ENCODE results near the gene RNF144B. TPM values are rescaled to one million over a fixed set of nuclear protein-coding genes. Genes with fewer than 3 reads are reported as not detected.
"Not testable (repeated sequence)": the region's sequence is repeated elsewhere in the genome, so short reads cannot be mapped to it uniquely, and the experiment has no call there.

The RNF144B gene
- total RNA-seq, 1 experiment from 2014 or later = 0.80 TPM

DNA sequence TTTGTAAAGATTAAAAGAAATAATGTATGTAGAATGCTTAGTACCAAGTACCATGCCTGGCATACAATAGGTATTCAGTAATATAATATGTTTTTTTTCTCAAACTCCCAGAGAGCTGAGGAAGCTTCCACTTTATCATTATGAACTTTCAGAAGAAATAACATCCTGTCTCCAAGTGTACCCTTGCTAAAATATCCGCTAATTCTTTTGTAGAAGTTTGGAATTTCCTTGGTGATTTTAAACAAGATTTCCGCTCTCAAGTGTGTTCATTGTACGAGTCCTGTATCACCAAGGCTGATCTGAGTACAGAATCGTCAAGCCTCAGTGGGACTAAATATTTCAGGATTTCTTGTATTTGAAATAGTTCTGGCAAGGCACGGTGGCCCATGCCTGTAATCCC lies 16.1 kb upstream of the RNF144B start:
- no peak for DNase-seq (ENCODE audit: low read depth)

DNA sequence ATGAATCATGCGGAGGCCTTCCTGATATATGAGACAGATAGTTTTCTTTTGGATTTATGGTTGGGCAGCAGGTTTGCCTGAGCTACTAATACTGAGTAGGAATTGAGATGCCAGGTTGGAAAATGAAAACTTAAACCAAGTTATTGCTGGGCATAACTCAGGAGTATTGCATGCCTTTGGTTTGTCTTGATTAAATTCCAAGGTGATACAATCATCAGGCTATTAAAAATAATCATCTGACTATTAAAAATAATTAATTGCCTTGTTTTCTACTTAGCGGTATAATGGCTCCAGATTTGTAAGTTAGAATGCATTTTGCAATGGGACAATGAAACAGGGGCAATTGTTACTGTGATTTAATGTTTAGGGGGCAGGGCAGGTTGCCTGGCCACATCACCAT lies 15.5 kb upstream of the RNF144B start:
- DNase-seq (ENCODE audit: low read depth) = no peak

DNA sequence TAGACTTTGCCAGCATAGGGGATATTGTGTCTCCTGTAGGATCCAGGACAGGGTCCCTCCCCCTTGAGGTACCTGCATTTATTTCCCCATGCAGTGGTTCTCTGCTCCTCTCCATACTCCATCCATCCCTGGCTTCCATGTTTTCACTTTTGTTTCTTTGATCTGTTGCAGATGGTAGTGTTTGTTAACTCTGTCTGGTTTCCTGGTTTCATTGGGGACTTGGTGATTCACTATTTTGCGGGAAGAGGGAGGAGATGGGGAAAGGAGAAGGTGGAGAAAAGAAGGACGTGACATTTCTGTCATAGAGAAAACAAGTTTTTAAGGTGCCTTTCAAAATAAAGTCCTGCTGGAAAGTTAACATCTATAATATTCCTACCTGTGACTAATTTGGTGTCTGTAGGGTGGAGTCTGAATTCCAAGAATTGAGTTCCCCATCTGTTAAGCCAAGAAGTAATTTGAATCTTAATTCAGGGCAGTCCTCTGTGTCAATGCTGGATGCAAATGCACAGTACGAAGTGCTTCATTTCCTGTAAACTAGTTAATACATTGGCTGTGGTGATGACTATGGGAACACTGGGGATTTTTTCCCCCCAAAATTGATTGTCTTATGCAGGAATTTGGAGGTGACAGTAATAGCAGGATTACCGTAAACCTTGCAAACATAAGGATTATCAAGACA lies 6.9 kb upstream of the RNF144B start:
- DNase-seq (ENCODE audit: low read depth) = no peak

DNA sequence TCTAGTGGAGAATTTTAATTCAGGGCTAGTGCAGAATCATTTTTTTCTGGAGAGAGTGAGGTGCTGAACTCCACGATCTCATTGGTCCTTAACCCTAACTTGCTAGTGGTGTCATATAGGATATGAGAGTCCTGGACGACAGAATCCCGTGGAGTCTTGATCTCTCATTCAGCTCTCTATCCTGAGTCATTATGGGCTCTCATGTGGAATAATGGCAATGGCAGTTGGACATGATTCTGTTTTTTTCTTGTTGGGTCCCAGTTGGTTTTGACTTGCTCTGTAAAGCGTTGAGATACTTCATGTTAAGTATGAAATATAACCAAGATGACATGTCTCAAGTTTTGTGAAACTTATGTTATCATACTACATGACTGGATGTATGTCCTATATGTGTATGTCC lies 6.3 kb upstream of the RNF144B start:
- DNase-seq (ENCODE audit: low read depth) = no peak

DNA sequence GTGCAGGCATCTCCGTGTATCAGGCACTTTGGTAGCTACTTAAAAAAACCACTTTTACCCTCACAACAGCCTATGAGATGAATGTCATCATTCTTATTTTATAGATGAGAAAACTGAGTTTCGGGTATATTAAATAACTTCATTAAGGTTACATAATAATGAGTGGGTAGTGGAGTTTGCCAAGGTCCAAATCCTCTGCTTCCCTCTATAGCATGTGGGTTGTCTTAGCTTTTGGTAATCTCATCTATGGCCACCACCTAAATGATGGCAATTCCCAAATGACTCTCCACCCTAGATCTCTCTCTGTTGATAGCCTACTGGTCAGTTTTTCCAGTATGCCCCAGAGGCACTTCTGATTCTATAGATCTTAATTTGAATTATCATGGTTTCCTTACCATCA lies 3.7 kb upstream of the RNF144B start:
- DNase-seq (ENCODE audit: low read depth) = no peak

DNA sequence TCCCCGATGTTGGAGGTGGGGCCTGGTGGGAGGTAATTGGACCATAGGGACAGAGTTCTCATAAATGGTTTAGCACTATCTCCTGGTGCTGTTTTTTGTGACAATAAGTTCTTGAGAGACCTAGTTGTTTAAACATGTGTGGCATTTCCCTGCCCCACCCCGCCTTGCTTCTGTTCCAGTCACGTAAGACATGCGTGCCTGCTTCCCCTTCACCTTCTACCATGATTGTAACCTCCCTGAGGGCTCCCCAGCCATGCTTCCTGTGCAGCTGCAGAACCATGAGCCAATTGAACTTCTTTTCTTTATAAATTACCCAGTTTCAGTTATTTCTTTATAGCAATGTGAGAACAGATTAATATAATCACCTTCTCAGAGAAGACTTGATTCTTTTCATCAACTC lies 2.5 kb upstream of the RNF144B start:
- no peak for DNase-seq (ENCODE audit: low read depth)

DNA sequence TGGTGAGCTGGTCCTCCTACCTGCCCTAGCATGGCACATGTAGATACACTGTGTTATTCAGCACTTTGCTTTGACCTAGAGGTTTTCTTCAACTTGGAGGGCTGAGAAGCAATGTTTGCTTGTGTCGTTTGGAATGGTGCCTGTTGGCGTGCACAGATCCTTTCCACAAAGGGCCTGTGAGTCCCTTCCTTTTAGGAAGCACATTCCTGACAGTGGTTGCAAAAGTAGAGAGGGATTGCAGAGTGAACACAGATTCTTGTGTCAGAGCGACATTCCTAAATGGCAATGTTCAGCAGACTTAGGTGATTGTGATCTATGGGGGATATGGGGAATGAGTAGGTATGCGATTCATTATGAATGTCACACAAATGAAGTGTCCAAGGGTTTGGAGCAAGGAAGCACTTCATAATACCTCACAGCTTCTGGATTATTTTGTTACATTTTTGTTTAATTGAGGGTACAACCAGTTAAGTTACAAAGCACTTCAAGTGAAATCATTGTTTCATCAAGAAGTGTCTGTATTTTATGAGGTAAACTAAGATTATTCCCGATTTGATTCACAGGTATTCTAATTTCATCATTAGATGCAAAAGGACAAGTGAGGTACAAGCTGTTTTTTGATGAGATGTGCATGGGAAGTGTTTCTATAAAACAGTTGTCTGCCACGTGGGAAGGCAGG lies 713 bp upstream of the RNF144B start:
- no peak for DNase-seq (ENCODE audit: low read depth)

DNA sequence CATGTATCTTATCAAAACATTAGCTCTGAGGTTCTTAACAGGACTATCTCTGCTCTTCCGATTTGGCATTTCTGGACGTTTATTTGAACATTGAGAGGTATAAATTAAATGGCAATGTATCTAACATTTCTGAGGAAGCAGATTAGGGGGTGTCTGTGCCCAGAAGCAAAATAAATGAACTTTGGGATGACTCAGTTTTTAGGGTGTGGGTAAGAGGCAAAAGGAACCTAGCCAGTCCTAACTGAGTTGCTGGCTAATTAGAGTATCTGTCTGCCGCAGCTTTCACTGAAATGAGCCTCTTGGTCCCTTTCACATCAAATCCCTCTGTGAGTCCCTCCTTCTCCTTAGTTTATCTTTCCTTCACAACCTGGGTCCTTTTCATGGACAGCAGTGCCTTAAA lies 1.1 kb downstream of the RNF144B start:
- no peak for DNase-seq (ENCODE audit: low read depth)

DNA sequence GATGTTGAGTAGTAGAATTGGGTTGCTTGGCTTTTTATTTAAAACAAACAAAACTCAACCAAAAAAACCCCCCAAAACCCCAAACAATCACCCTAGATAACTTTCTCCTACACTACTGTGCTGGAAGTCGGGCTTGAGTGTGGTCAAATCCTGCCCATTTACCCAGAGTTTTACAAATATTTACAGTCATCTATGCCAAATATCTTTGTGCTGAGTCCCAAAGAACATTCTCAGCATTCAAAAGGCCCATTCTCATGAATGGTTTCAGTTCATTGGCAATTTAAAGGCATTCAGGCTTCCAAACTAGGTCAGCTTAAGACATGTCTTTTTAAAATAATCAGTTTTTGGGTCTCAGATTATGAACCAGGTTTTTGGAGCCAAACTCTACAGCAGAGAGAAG lies 1.8 kb downstream of the RNF144B start:
- peak; percentile 68 for DNase-seq (ENCODE audit: low read depth)

DNA sequence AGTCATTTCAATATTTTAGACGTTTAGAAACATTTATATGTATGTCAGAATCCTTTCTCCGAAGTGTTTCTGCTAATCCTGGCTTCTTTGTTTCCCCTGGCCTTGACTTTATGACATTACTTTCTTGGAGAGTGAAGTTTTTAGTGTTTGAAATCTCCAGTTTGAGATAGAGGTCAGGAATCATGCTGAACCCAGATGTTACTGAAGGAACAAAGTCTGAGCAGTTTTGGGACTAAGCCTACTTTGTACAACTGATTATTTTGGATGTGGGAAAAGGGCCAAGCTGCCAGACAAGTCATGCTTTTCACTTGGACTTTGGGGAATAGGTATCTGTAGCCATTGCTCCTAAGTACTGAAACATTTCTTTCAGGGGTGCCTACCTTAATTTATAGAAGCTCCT lies 2.3 kb downstream of the RNF144B start:
- peak; percentile 19 for DNase-seq (ENCODE audit: low read depth)

DNA sequence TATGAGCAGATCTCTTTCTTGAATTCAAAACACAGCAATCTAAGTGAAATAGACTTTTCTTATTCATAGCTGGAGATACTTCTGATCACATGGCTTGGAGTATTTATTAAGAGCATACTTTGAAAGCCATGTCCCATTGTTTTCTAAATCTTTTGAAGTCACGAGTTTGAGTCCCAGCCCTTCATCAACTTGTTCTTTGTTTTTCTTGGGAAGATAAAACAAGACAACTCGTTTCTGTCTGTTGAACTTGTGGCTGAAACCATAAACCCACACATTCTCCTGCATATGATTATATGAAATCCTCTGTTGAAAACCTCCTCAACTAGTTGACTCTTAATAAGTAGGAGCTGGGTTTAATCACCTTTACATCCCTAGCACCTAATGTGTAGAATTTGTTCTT lies 3.3 kb downstream of the RNF144B start:
- no peak for DNase-seq (ENCODE audit: low read depth)

DNA sequence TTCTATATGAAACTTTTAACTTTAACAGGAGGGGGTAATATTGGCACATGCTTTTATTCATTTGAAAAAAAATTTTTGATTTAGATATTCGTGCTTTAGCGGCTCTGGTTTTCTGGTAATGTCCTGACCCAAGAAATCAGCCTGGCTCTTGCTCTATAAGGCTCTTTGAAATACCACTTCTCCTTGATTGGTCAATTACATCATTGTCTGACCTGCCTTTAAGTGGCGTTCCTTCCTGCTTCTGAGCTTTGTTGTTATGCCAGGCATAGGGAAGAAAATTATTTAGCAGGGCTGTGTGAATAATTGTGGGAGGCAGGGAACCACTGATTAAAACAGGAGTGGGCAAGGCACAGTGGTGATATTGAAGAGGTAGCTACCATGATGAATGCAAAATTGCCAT lies 3.9 kb downstream of the RNF144B start:
- no peak for DNase-seq (ENCODE audit: low read depth)

DNA sequence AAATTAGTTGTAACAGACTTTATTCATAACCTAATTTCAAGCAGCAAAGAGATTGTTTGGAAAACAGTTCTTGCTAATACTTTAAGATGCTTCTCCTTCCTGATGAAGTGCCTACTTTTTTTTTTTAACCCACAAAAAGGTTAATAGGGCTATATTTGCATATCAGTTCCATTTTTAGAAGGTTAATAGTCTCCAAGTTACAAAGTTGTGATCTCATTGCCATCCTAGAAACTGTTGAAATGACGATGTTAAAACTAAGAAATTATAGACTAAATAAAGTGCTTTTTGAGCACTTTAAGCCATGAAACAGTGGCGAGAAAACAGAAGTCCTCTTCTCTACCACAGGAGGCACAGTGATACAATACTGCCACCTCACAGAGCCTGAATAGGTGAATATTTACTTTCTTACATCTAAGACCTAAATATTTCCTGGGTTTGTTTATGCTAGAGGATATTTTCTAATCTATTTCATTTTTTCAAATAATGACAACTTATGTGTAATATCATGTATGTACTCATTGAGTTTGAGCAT lies 5.3 kb downstream of the RNF144B start:
- DNase-seq (ENCODE audit: low read depth) = no peak

DNA sequence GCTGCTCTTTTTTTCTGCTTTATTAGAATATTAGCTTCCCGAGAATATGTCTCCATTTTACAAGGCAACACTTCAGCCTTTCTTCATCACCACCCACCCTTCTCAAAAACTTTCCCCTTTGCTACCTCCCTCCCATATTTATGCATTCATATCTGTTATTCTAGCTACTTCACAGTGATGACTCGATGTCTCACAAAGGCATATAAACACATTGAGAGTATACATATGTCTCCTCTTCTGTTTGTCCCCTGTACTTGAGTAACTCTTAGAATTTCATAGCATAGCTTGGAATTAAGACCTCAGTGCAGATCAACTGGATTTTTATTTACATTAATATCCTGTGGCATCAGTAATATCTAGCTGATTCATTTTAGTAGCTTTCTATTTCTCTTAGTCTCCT lies 6.5 kb downstream of the RNF144B start:
- no peak for DNase-seq (ENCODE audit: low read depth)

DNA sequence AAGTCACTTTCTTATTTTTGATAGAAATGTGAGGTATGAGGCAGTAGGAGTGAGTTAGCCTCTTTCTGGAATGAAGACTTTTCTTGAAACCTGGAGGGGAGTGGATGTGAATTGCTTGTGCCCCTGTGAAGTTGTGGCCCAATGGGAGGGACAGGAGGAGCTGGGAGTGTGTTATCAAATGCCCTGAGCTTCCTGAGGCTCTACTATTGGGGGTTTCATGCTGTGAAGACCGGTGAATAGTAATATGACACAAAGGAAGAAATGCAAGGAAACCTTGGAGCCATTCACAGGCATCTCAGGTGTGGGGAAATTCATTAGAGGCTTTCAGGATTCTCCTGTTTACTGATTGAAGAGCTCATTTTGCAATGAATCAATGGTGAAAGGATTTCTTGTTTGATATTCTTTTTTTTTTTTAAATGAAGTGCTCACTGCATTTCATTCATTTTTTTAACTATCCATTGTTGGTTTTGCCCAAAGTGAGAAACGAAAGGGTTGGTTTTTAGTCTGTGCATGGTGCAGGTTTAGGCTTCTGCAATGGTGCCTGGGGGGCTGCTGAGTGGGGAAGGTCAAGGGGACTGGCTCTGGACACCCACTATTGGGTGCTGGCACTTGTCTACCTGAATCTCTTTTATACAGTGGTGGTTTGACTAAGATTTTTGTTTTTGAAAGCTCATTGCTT lies 8.2 kb downstream of the RNF144B start:
- DNase-seq (ENCODE audit: low read depth) = no peak

DNA sequence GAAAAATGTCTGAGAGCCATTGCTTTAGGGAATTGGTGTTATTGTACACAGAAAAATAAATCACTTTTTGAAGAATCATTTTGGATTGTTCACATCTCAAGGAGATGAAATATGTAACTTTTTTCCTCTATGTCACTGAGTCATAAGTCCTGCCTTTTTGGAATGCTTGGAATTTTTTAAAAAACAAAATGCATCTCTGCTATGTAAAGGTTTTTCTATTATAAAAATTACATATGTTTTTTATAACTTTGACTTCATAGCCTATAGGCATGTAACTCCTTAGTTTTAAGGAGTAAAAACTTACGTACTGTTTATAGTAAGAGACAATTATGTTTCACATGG lies 8.7 kb downstream of the RNF144B start:
- DNase-seq (ENCODE audit: low read depth) = peak; percentile 16

DNA sequence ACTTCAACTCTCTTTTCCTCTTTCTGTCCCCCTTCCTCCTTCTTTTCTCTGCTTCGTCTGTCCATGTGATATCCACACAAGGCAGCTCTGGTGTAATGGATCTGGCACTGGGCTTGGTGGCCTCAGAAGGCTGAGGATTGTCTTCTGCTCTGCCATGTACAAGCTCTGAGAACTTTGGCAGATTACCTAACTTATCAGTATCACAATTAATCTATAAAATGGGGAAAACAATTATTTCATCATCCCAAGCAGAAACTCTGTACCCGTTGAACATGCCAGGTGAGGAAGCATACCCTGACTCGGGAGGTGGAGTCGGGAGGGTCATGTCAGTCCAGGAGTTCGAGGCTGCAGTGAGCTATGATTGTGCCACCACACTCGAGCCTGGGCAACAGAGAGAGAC lies 10.6 kb downstream of the RNF144B start:
- no peak for DNase-seq (ENCODE audit: low read depth)

DNA sequence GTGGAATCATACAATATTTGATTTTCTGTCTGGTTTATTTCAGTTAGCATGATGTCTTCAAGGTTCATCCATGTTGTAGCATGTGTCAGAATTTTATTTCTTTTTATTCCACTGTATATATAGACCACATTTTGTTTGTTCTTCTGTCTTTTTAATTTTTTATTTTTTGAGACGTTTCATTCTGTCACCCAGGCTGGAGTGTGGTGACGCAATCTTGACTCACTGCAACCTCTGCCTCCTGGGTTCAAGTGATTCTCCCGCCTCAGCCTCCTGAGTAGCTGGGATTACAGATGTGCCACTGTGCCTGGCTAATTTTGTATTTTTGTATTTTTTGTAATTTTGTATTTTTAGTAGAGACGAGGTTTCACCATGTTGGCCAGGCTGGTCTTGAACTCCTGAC lies 11.1 kb downstream of the RNF144B start:
- not testable (repeated sequence) for DNase-seq (ENCODE audit: low read depth)

DNA sequence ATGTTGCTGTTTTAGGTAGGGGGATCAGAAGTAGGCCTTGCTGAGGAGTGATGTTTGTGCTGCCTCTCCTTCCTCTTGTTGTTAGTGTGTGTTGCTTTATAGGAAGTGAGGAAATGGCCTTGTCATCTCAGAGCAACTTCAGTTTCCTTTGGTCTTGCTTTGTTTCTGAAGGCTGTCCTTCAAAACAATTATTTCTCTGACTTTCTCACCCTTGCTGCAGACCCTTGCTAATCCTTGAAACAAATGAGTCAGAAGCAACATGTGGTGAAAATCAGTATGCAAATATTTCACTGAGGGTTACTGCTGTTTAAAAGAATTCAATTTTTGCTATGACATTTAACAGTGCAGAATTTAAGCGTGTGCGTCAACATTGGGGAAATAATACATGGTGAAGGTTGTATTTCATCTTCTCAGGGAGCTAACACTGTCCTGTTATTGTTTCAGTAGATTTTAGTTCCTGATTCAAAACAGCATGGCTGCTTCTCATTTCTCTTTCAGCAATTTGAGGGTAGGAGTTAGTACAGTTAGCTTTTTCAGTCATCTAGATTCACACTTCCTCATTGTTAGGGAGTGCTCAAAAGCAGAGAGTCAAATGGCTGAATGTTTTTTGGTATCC lies 13.8 kb downstream of the RNF144B start:
- peak; percentile 54 for DNase-seq (ENCODE audit: low read depth)

DNA sequence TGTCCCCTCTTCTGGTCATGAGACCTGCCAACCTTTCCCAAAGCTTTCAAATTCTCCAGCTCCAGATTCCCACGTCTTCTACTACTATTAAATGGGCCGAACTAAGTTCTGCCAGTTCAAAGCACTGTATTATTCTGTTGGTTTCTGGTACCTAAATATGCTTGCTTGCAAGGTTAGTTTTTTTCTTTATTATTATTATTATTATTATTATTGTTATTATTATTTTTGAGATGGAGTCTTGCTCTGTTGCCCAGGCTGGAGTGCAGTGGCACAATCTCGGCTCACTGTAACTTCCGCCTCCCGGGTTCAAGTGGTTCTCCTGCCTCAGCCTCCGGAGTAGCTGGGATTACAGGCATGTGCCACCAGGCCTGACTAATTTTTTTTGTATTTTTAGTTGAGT lies 17.8 kb downstream of the RNF144B start:
- DNase-seq (ENCODE audit: low read depth) = not testable (repeated sequence)

DNA sequence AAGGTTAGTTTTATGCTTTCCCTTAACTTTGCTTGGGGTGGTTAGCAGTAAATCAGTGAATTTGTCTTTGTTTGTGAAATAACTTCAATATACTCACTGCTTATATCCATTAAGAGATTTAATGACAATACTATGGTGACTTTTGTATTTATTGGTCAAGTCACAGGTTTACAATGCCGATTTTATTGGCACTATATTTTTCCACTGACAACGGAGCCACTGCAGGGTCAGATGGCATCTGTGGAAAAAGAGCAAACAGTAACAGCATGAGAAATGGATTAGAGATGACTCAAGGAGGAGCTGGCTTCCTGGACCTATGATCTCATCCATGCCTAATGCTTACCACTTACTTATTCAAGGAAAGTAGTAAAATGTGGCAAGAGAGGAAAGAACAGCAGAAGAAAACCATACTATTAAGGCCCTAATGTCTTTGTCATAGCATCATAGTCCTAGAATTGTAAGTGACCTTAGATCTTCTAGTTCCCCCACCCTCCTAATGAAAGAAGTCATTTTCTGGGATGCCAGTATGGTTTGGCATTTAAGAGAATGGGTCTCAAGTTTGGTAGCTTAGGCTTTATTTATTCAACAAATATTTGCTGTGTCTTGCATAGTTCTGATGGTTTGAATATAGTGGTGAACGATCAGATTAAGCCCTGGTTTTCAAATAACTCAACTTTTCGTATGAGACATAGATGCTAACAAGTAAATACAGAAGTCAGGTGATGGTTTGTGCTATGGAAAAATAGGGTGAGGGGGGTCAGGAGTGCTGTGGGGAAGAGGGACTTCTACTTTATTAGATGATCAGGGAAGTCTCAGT lies 18.5 kb downstream of the RNF144B start:
- peak; percentile 91 for DNase-seq (ENCODE audit: low read depth)

Measured in LHCN-M2 (cell line).